ENCODE measurements around the gene BCDIN3D.

Gene BCDIN3D

GRCh38 chr12:49794811-49795653, 47.9 kb downstream of the BCDIN3D start:
- H3K9me3 ChIP-seq (ENCODE audit: control insufficient read depth in 2 of 2, low read length in 2 of 2), result no peaks in the 10 kb centered on the region
- peaks cover 10 to 21% of the 10 kb centered on the region in 2 donors for H3K36me3 ChIP-seq (ENCODE audit: control insufficient read depth in 2 of 2, insufficient read depth in 2 of 2, low read length in 2 of 2)
- H3K4me1 ChIP-seq (ENCODE audit: control insufficient read depth, insufficient read depth, low read length), result no peaks in the 10 kb centered on the region

GRCh38 chr12:49794021-49794420, 48.9 kb downstream of the BCDIN3D start:
- H3K9ac ChIP-seq (ENCODE audit: low read length in 2 of 2), result no peak overlapping the region
- no peaks in the 10 kb centered on the region for H3K27me3 ChIP-seq (ENCODE audit: control insufficient read depth in 1 of 2, insufficient read depth in 2 of 2, low read length in 2 of 2)
- H3K4me3 ChIP-seq (ENCODE audit: low read length in 2 of 2), result no peak overlapping the region
- no peaks in the 10 kb centered on the region for H3K4me1 ChIP-seq (ENCODE audit: control insufficient read depth, insufficient read depth, low read length)
- H3K9me3 ChIP-seq (ENCODE audit: control insufficient read depth in 2 of 2, low read length in 2 of 2), result no peaks in the 10 kb centered on the region
- H3K27ac ChIP-seq (ENCODE audit: low read length), result no peak overlapping the region
- peaks cover 14 to 22% of the 10 kb centered on the region in 2 donors for H3K36me3 ChIP-seq (ENCODE audit: control insufficient read depth in 2 of 2, insufficient read depth in 2 of 2, low read length in 2 of 2)

More at GRCh38 chr12:49794811-49795653, 47.9 kb downstream of the BCDIN3D start:
- Histone ChIP-seq H3K4me3 (ENCODE audit: low read length in 2 of 2) (no peak overlapping the region), H3K27ac (ENCODE audit: low read length) (no peak overlapping the region), H3K27me3 (ENCODE audit: control insufficient read depth in 1 of 2, insufficient read depth in 2 of 2, low read length in 2 of 2) (no peaks in the 10 kb centered on the region), H3K9ac (ENCODE audit: low read length in 2 of 2) (no peak overlapping the region)

GRCh38 chr12:49793620-49794019, 49.3 kb downstream of the BCDIN3D start:
- Histone ChIP-seq H3K9ac (ENCODE audit: low read length in 2 of 2) (no peak overlapping the region), H3K27me3 (ENCODE audit: control insufficient read depth in 1 of 2, insufficient read depth in 2 of 2, low read length in 2 of 2) (no peaks in the 10 kb centered on the region), H3K27ac (ENCODE audit: low read length) (no peak overlapping the region), H3K4me3 (ENCODE audit: low read length in 2 of 2) (no peak overlapping the region), H3K9me3 (ENCODE audit: control insufficient read depth in 2 of 2, low read length in 2 of 2) (no peaks in the 10 kb centered on the region), H3K36me3 (ENCODE audit: control insufficient read depth in 2 of 2, insufficient read depth in 2 of 2, low read length in 2 of 2) (peaks cover 14 to 18% of the 10 kb centered on the region in 2 donors), H3K4me1 (ENCODE audit: control insufficient read depth, insufficient read depth, low read length) (no peaks in the 10 kb centered on the region)

GRCh38 chr12:49792976-49793580, 49.8 kb downstream of the BCDIN3D start:
- Histone ChIP-seq H3K9me3 (ENCODE audit: control insufficient read depth in 2 of 2, low read length in 2 of 2) (no peaks in the 10 kb centered on the region), H3K4me3 (ENCODE audit: low read length in 2 of 2) (no peak overlapping the region), H3K4me1 (ENCODE audit: control insufficient read depth, insufficient read depth, low read length) (no peaks in the 10 kb centered on the region), H3K27me3 (ENCODE audit: control insufficient read depth in 1 of 2, insufficient read depth in 2 of 2, low read length in 2 of 2) (no peaks in the 10 kb centered on the region), H3K9ac (ENCODE audit: low read length in 2 of 2) (no peak overlapping the region), H3K36me3 (ENCODE audit: control insufficient read depth in 2 of 2, insufficient read depth in 2 of 2, low read length in 2 of 2) (peaks cover 11 to 15% of the 10 kb centered on the region in 2 donors), H3K27ac (ENCODE audit: low read length) (no peak overlapping the region)

- no peaks in the 10 kb centered on the region for H3K4me1 ChIP-seq (ENCODE audit: control insufficient read depth, insufficient read depth, low read length)
- no peaks in the 10 kb centered on the region for H3K9me3 ChIP-seq (ENCODE audit: control insufficient read depth in 2 of 2, low read length in 2 of 2)
- H3K27ac ChIP-seq (ENCODE audit: low read length), result no peak overlapping the region
- H3K36me3 ChIP-seq (ENCODE audit: control insufficient read depth in 2 of 2, insufficient read depth in 2 of 2, low read length in 2 of 2), result peaks cover 5 to 9% of the 10 kb centered on the region in 2 donors
- no peaks in the 10 kb centered on the region for H3K27me3 ChIP-seq (ENCODE audit: control insufficient read depth in 1 of 2, insufficient read depth in 2 of 2, low read length in 2 of 2)
- no peak overlapping the region for H3K9ac ChIP-seq (ENCODE audit: low read length in 2 of 2)
- H3K4me3 ChIP-seq (ENCODE audit: low read length in 2 of 2), result no peak overlapping the region
Observed at GRCh38 chr12:49792181-49792970, 50.5 kb downstream of the BCDIN3D start.

GRCh38 chr12:49791700-49792099, 51.2 kb downstream of the BCDIN3D start:
- H3K27ac ChIP-seq (ENCODE audit: low read length), result no peak overlapping the region
- peaks cover 5% of the 10 kb centered on the region in 2 donors for H3K36me3 ChIP-seq (ENCODE audit: control insufficient read depth in 2 of 2, insufficient read depth in 2 of 2, low read length in 2 of 2)
- no peaks in the 10 kb centered on the region for H3K27me3 ChIP-seq (ENCODE audit: control insufficient read depth in 1 of 2, insufficient read depth in 2 of 2, low read length in 2 of 2)
- no peaks in the 10 kb centered on the region for H3K4me1 ChIP-seq (ENCODE audit: control insufficient read depth, insufficient read depth, low read length)
- no peaks in the 10 kb centered on the region for H3K9me3 ChIP-seq (ENCODE audit: control insufficient read depth in 2 of 2, low read length in 2 of 2)
- H3K9ac ChIP-seq (ENCODE audit: low read length in 2 of 2), result no peak overlapping the region
- no peak overlapping the region for H3K4me3 ChIP-seq (ENCODE audit: low read length in 2 of 2)

GRCh38 chr12:49790741-49791555, 52.0 kb downstream of the BCDIN3D start:
- H3K9ac ChIP-seq (ENCODE audit: low read length in 2 of 2), result no peak overlapping the region
- peaks cover 5% of the 10 kb centered on the region in 2 donors for H3K36me3 ChIP-seq (ENCODE audit: control insufficient read depth in 2 of 2, insufficient read depth in 2 of 2, low read length in 2 of 2)
- no peaks in the 10 kb centered on the region for H3K9me3 ChIP-seq (ENCODE audit: control insufficient read depth in 2 of 2, low read length in 2 of 2)
- H3K4me1 ChIP-seq (ENCODE audit: control insufficient read depth, insufficient read depth, low read length), result no peaks in the 10 kb centered on the region
- no peak overlapping the region for H3K27ac ChIP-seq (ENCODE audit: low read length)
- H3K4me3 ChIP-seq (ENCODE audit: low read length in 2 of 2), result no peak overlapping the region
- H3K27me3 ChIP-seq (ENCODE audit: control insufficient read depth in 1 of 2, insufficient read depth in 2 of 2, low read length in 2 of 2), result no peaks in the 10 kb centered on the region

- H3K4me1 ChIP-seq (ENCODE audit: control insufficient read depth, insufficient read depth, low read length), result peaks cover under 1% of the 10 kb centered on the region
- H3K9me3 ChIP-seq (ENCODE audit: control insufficient read depth in 2 of 2, low read length in 2 of 2), result no peaks in the 10 kb centered on the region
- H3K9ac ChIP-seq (ENCODE audit: low read length in 2 of 2), result no peak overlapping the region
- H3K36me3 ChIP-seq (ENCODE audit: control insufficient read depth in 2 of 2, insufficient read depth in 2 of 2, low read length in 2 of 2), result peaks cover 5% of the 10 kb centered on the region in 2 donors
- H3K27me3 ChIP-seq (ENCODE audit: control insufficient read depth in 1 of 2, insufficient read depth in 2 of 2, low read length in 2 of 2), result no peaks in the 10 kb centered on the region
- H3K27ac ChIP-seq (ENCODE audit: low read length), result no peak overlapping the region
- no peak overlapping the region for H3K4me3 ChIP-seq (ENCODE audit: low read length in 2 of 2)
Observed at GRCh38 chr12:49789992-49790391, 52.9 kb downstream of the BCDIN3D start.

GRCh38 chr12:49787672-49788071, 55.2 kb downstream of the BCDIN3D start:
- Histone ChIP-seq H3K27ac (ENCODE audit: low read length) (no peak overlapping the region), H3K9ac (ENCODE audit: low read length in 2 of 2) (no peak overlapping the region), H3K36me3 (ENCODE audit: control insufficient read depth in 2 of 2, insufficient read depth in 2 of 2, low read length in 2 of 2) (peaks cover 5% of the 10 kb centered on the region in 2 donors), H3K27me3 (ENCODE audit: control insufficient read depth in 1 of 2, insufficient read depth in 2 of 2, low read length in 2 of 2) (no peaks in the 10 kb centered on the region), H3K9me3 (ENCODE audit: control insufficient read depth in 2 of 2, low read length in 2 of 2) (no peaks in the 10 kb centered on the region), H3K4me1 (ENCODE audit: control insufficient read depth, insufficient read depth, low read length) (peaks cover 12% of the 10 kb centered on the region), H3K4me3 (ENCODE audit: low read length in 2 of 2) (no peak overlapping the region)

Data from stomach smooth muscle (tissue), 2 donors.